LNCaP clone FGC (cell line): ENCODE data around the gene ADAMTS2.

ENCODE experiments used
- DNase-seq: peaks from one replicate; pipeline ENCODE4 v3.0.0-alpha.2; 2011; ENCODE audit warnings: low read depth
- H3K4me3 ChIP-seq: 2 replicates; pipeline ENCODE4 v1.5.1; 2011; ENCODE audit warnings: mild to moderate bottlenecking, low read depth, low read length, control low read depth
- TF ChIP-seq, protein P1 (sequence below): IDR thresholded peaks from 2 replicates; pipeline ENCODE4 v1.5.1; 2012; ENCODE audit warnings: mild to moderate bottlenecking; ENCODE audit not compliant: control insufficient read depth, insufficient read depth; ENCODE audit errors: extremely low read depth

ADAMTS2 gene

GRCh38 chr5:179317411-179318220, 27.6 kb downstream of the ADAMTS2 start:
- DNase-seq = no peak
- no peak overlapping the region for H3K4me3 ChIP-seq
- TF ChIP-seq, protein P1, sequence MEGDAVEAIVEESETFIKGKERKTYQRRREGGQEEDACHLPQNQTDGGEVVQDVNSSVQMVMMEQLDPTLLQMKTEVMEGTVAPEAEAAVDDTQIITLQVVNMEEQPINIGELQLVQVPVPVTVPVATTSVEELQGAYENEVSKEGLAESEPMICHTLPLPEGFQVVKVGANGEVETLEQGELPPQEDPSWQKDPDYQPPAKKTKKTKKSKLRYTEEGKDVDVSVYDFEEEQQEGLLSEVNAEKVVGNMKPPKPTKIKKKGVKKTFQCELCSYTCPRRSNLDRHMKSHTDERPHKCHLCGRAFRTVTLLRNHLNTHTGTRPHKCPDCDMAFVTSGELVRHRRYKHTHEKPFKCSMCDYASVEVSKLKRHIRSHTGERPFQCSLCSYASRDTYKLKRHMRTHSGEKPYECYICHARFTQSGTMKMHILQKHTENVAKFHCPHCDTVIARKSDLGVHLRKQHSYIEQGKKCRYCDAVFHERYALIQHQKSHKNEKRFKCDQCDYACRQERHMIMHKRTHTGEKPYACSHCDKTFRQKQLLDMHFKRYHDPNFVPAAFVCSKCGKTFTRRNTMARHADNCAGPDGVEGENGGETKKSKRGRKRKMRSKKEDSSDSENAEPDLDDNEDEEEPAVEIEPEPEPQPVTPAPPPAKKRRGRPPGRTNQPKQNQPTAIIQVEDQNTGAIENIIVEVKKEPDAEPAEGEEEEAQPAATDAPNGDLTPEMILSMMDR = no peak

DNA sequence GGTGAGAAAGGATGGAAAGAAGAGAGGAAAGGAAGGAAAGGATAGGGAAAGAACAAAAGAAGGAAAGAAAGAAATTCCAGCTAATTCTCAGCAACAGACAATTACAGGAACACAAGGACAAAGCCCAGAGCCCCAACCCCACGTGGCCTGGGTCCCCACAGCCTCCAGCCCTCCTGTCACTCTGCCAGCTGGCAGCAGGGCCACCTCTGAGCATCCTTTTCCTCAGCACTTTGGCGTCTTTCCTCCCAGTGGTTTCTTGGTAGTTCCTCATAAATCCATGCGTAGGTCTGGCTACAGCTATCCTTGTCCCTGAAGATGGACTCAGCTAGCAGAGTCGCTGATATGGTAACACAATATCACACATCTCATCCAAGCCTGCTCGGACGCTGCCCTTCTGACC, 28.3 kb downstream of the ADAMTS2 start:
- no peak overlapping the region for H3K4me3 ChIP-seq
- TF ChIP-seq, protein P1 = no peak
- DNase-seq = no peak

- TF ChIP-seq, protein P1 = no peak
- no peak overlapping the region for H3K4me3 ChIP-seq
- no peak for DNase-seq
Observed at GRCh38 chr5:179316111-179316551, 29.1 kb downstream of the ADAMTS2 start.

GRCh38 chr5:179315356-179315890, 29.8 kb downstream of the ADAMTS2 start:
- H3K4me3 ChIP-seq = no peak overlapping the region
- TF ChIP-seq, protein P1 = no peak
- no peak for DNase-seq

- no peak for DNase-seq
- TF ChIP-seq, protein P1 = no peak
- H3K4me3 ChIP-seq = no peak overlapping the region
Observed at GRCh38 chr5:179314606-179315355, 30.5 kb downstream of the ADAMTS2 start.

DNA sequence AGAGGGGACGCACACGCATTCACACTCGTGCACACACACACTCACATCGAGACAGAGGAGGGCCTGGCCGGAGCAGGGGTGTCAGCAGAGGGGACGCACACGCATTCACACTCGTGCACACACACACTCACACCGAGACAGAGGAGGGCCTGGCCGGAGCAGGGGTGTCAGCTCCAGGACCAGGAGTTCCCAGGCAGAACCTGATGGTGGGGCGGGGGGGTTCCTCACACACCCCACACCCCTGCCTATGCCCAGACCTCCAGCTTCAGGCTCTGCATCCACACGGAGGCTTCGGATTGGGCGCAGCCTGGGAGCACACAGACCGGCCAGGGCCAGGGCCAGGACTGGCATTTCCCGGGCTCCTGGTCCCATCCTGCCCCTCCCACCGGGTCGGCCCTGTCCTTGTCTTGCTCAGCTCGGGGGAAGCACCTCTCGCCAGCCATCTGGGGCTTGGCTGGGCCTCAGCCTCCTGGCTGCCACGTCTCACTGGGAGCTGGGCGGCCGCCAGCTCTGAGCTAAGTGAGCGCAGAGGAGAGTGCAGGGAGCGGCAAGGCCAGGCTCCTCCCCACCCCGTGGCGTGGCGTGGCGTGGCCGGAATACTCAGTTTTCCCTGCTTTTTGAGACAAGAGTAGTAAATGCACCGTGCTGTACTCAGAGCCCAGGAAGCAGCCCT, 31.3 kb downstream of the ADAMTS2 start:
- H3K4me3 ChIP-seq = no peak overlapping the region
- TF ChIP-seq, protein P1 = no peak
- DNase-seq = no peak
